Neural cell (in vitro differentiated cells): ENCODE results near the gene ARL13B. TPM values are rescaled to one million over a fixed set of nuclear protein-coding genes. Genes with fewer than 3 reads are reported as not detected.

Experiments used
- H2AFZ ChIP-seq: fragments of 200-600, 300-800 bp; sonication (generic), shearing (Covaris generic); 2 replicates; pipeline ENCODE4 v1.6.0; 2014; ENCODE audit warnings: low read depth, mild to moderate bottlenecking, antibody characterized with exemption, low read length, moderate library complexity
- H3F3A ChIP-seq: fragments of 200-600 bp; shearing (Covaris generic); 2 replicates; pipeline ENCODE4 v1.6.1; 2016; ENCODE audit warnings: mild to moderate bottlenecking, moderate library complexity, mixed read lengths, antibody characterized with exemption, low read length; ENCODE audit not compliant: insufficient read depth, poor library complexity, severe bottlenecking
- H3K27ac ChIP-seq: fragments of 200-600, 300-800 bp; sonication (generic), shearing (Covaris generic); 2 replicates; pipeline ENCODE4 v1.5.1; 2014; ENCODE audit warnings: mild to moderate bottlenecking, low read length, moderate library complexity
- H3K27me3 ChIP-seq: fragments of 300-800, 200-600 bp; sonication (generic), shearing (Covaris generic); 2 replicates; pipeline ENCODE4 v1.6.0; 2014; ENCODE audit warnings: mild to moderate bottlenecking, low read depth, low read length, moderate library complexity; ENCODE audit not compliant: insufficient read depth
- H3K36me3 ChIP-seq: fragments of 300-800, 200-600 bp; sonication (generic), shearing (Covaris generic); 2 replicates; pipeline ENCODE4 v1.5.1; 2014; ENCODE audit warnings: mild to moderate bottlenecking, antibody characterized with exemption, low read length, moderate library complexity; ENCODE audit not compliant: insufficient read depth
- H3K4me2 ChIP-seq: fragments of 300-800, 200-600 bp; sonication (generic), shearing (Covaris generic); 2 replicates; pipeline ENCODE4 v1.6.0; 2014; ENCODE audit warnings: mild to moderate bottlenecking, low read length
- H3K4me3 ChIP-seq: fragments of 300-800, 200-600 bp; sonication (generic), shearing (Covaris generic); 2 replicates; pipeline ENCODE4 v1.5.1; 2014; ENCODE audit warnings: mild to moderate bottlenecking, low read length, moderate library complexity
- H3K79me2 ChIP-seq: fragments of 200-600 bp; shearing (Covaris generic); replicated peaks from 2 replicates; pipeline ENCODE4 v1.6.0; 2014; ENCODE audit warnings: mild to moderate bottlenecking, low read length, moderate library complexity; ENCODE audit not compliant: insufficient read depth
- H3K9ac ChIP-seq: fragments of 300-800, 200-600 bp; sonication (generic), shearing (Covaris generic); 2 replicates; pipeline ENCODE4 v1.6.1; 2016; ENCODE audit warnings: mild to moderate bottlenecking, low read length, mixed read lengths
- H3K9me2 ChIP-seq: fragments of 200-600 bp; shearing (Covaris generic); 2 replicates; pipeline ENCODE4 v1.6.1; 2016; ENCODE audit warnings: mild to moderate bottlenecking, low read length, mixed read lengths; ENCODE audit not compliant: insufficient read depth
- H3K9me3 ChIP-seq: fragments of 200-600, 300-800 bp; sonication (generic), shearing (Covaris generic); 2 replicates; pipeline ENCODE4 v1.6.1; 2016; ENCODE audit warnings: mild to moderate bottlenecking, mixed run types, low read length, moderate library complexity, mixed read lengths
- H4K20me1 ChIP-seq: fragments of 200-600 bp; shearing (Covaris generic); 2 replicates; pipeline ENCODE4 v1.6.1; 2016; ENCODE audit warnings: mild to moderate bottlenecking, mixed run types; ENCODE audit not compliant: insufficient read depth
- EP300 ChIP-seq: fragments of 450-650 bp; conservative IDR thresholded peaks from 2 replicates; pipeline ENCODE4 v1.6.1; 2014; ENCODE audit warnings: antibody characterized with exemption, mild to moderate bottlenecking, moderate library complexity; ENCODE audit not compliant: poor library complexity, severe bottlenecking
- EZH2 ChIP-seq: fragments of 200-600, 300-800 bp; shearing (Covaris generic), sonication (generic); IDR thresholded peaks from 2 replicates; pipeline ENCODE4 v1.6.1; 2014; ENCODE audit warnings: antibody characterized with exemption, low read length, borderline replicate concordance, mild to moderate bottlenecking; ENCODE audit not compliant: insufficient read depth, poor library complexity, severe bottlenecking
- MXI1 ChIP-seq: fragments of 450-650 bp; conservative IDR thresholded peaks from 2 replicates; pipeline ENCODE4 v1.6.1; 2014; ENCODE audit warnings: antibody characterized with exemption, mild to moderate bottlenecking; ENCODE audit not compliant: poor library complexity, severe bottlenecking
- POLR2AphosphoS5 ChIP-seq: IDR thresholded peaks from 2 replicates; pipeline ENCODE4 v1.6.1; 2012
- RAD21 ChIP-seq: fragments of 450-650 bp; conservative IDR thresholded peaks from 2 replicates; pipeline ENCODE4 v1.6.1; 2014; ENCODE audit warnings: antibody characterized with exemption, mild to moderate bottlenecking, moderate library complexity
- SMC3 ChIP-seq: fragments of 450-650 bp; conservative IDR thresholded peaks from 2 replicates; pipeline ENCODE4 v1.6.1; 2014; ENCODE audit warnings: antibody characterized with exemption, mild to moderate bottlenecking, moderate library complexity; ENCODE audit not compliant: poor library complexity
- TAF1 ChIP-seq: IDR thresholded peaks from 2 replicates; pipeline ENCODE4 v1.6.1; 2012; ENCODE audit warnings: low read depth
- polyA plus RNA-seq: library from polyadenylated mRNA; depleted of rRNA; stranded (reverse); fragments of >200 nt; gene quantifications from 2 replicates; pipeline ENCODE4 v1.2.3, GENCODE V29; 2014
- TF ChIP-seq, protein P1 (sequence below): IDR thresholded peaks from 2 replicates; pipeline ENCODE4 v1.6.1; 2012; ENCODE audit warnings: borderline replicate concordance
- TF ChIP-seq, protein P2 (sequence below): fragments of 450-650 bp; IDR thresholded peaks from 2 replicates; pipeline ENCODE4 v1.5.1; 2014; ENCODE audit warnings: antibody characterized with exemption, mild to moderate bottlenecking, moderate library complexity; ENCODE audit not compliant: poor library complexity, severe bottlenecking

Gene ARL13B
- polyA plus RNA-seq, 1 donor from 2014 or later: 13.7 TPM

- H3K4me2 ChIP-seq: no peak overlapping the region
- H3K4me3 ChIP-seq: no peak overlapping the region
- no peaks in the 10 kb centered on the region for H4K20me1 ChIP-seq
- H3K27ac ChIP-seq: no peak overlapping the region
- no peaks in the 10 kb centered on the region for H3K27me3 ChIP-seq
- no peak overlapping the region for H2AFZ ChIP-seq
- no peaks in the 10 kb centered on the region for H3K36me3 ChIP-seq
- H3K9me2 ChIP-seq: no peaks in the 10 kb centered on the region
- H3K9ac ChIP-seq: no peak overlapping the region
- TF ChIP-seq SMC3: no peak
- TF ChIP-seq POLR2AphosphoS5: no peak
- TF ChIP-seq, protein P1, sequence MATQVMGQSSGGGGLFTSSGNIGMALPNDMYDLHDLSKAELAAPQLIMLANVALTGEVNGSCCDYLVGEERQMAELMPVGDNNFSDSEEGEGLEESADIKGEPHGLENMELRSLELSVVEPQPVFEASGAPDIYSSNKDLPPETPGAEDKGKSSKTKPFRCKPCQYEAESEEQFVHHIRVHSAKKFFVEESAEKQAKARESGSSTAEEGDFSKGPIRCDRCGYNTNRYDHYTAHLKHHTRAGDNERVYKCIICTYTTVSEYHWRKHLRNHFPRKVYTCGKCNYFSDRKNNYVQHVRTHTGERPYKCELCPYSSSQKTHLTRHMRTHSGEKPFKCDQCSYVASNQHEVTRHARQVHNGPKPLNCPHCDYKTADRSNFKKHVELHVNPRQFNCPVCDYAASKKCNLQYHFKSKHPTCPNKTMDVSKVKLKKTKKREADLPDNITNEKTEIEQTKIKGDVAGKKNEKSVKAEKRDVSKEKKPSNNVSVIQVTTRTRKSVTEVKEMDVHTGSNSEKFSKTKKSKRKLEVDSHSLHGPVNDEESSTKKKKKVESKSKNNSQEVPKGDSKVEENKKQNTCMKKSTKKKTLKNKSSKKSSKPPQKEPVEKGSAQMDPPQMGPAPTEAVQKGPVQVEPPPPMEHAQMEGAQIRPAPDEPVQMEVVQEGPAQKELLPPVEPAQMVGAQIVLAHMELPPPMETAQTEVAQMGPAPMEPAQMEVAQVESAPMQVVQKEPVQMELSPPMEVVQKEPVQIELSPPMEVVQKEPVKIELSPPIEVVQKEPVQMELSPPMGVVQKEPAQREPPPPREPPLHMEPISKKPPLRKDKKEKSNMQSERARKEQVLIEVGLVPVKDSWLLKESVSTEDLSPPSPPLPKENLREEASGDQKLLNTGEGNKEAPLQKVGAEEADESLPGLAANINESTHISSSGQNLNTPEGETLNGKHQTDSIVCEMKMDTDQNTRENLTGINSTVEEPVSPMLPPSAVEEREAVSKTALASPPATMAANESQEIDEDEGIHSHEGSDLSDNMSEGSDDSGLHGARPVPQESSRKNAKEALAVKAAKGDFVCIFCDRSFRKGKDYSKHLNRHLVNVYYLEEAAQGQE: no peak
- TF ChIP-seq EZH2: no peak
- no peak for TF ChIP-seq TAF1
- TF ChIP-seq MXI1: no peak
- TF ChIP-seq RAD21: no peak
- no peak for TF ChIP-seq EP300
- TF ChIP-seq, protein P2, sequence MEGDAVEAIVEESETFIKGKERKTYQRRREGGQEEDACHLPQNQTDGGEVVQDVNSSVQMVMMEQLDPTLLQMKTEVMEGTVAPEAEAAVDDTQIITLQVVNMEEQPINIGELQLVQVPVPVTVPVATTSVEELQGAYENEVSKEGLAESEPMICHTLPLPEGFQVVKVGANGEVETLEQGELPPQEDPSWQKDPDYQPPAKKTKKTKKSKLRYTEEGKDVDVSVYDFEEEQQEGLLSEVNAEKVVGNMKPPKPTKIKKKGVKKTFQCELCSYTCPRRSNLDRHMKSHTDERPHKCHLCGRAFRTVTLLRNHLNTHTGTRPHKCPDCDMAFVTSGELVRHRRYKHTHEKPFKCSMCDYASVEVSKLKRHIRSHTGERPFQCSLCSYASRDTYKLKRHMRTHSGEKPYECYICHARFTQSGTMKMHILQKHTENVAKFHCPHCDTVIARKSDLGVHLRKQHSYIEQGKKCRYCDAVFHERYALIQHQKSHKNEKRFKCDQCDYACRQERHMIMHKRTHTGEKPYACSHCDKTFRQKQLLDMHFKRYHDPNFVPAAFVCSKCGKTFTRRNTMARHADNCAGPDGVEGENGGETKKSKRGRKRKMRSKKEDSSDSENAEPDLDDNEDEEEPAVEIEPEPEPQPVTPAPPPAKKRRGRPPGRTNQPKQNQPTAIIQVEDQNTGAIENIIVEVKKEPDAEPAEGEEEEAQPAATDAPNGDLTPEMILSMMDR: no peak
- H3K9me3 ChIP-seq: no peaks in the 10 kb centered on the region
- no peaks in the 10 kb centered on the region for H3F3A ChIP-seq
- H3K79me2 ChIP-seq: no peaks in the 10 kb centered on the region
Measured at GRCh38 chr3:94082391-94082937, 102.5 kb downstream of the ARL13B start.

DNA sequence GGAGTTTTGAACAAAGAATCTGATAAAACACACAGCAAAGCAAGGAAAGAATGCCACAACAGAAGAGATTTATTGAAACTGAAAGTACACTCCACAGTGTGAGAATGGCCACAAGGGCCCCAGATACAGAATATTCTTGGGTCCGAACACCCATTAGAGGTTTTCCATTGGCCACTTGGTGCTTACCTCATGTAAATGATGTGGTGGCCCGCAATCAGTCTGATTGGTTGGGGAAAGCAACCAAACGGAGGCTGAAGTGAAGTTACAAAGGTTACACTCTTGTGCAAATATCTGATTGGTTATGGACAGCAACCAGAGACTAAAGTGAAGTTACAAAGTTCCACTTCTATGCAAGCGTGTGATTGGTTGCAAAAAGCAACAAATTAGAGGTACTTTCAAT lies 103.3 kb downstream of the ARL13B start:
- no peak overlapping the region for H3K4me3 ChIP-seq
- H4K20me1 ChIP-seq: no peaks in the 10 kb centered on the region

More for the DNA sequence above, 103.3 kb downstream of the ARL13B start:
- H3K27me3 ChIP-seq: no peaks in the 10 kb centered on the region
- no peak overlapping the region for H3K4me2 ChIP-seq
- no peak for TF ChIP-seq RAD21
- TF ChIP-seq MXI1: no peak
- TF ChIP-seq EZH2: no peak
- no peak for TF ChIP-seq SMC3
- TF ChIP-seq POLR2AphosphoS5: no peak
- no peak overlapping the region for H3K27ac ChIP-seq
- H3F3A ChIP-seq: no peaks in the 10 kb centered on the region
- no peaks in the 10 kb centered on the region for H3K9me3 ChIP-seq
- no peak overlapping the region for H2AFZ ChIP-seq
- no peaks in the 10 kb centered on the region for H3K9me2 ChIP-seq
- H3K79me2 ChIP-seq: no peaks in the 10 kb centered on the region
- no peaks in the 10 kb centered on the region for H3K36me3 ChIP-seq
- H3K9ac ChIP-seq: no peak overlapping the region
